Stimulated activated CD4-positive, alpha-beta T cell treated with anti-CD3 and anti-CD28 coated beads, Interleukin-15, amount 100 ng/mL, for 1 hour (primary cell): ENCODE data around the gene ABCA10.
"Not testable (repeated sequence)": the region's sequence is repeated elsewhere in the genome, so short reads cannot be mapped to it uniquely, and the experiment has no call there.

Experiments
- DNase-seq, 2 donors: peaks; one replicate each; pipeline ENCODE4 v3.0.0-alpha.2; 2020; ENCODE audit warnings: low read depth in 1 of 2, low spot score in 1 of 2

Gene ABCA10, protein sequence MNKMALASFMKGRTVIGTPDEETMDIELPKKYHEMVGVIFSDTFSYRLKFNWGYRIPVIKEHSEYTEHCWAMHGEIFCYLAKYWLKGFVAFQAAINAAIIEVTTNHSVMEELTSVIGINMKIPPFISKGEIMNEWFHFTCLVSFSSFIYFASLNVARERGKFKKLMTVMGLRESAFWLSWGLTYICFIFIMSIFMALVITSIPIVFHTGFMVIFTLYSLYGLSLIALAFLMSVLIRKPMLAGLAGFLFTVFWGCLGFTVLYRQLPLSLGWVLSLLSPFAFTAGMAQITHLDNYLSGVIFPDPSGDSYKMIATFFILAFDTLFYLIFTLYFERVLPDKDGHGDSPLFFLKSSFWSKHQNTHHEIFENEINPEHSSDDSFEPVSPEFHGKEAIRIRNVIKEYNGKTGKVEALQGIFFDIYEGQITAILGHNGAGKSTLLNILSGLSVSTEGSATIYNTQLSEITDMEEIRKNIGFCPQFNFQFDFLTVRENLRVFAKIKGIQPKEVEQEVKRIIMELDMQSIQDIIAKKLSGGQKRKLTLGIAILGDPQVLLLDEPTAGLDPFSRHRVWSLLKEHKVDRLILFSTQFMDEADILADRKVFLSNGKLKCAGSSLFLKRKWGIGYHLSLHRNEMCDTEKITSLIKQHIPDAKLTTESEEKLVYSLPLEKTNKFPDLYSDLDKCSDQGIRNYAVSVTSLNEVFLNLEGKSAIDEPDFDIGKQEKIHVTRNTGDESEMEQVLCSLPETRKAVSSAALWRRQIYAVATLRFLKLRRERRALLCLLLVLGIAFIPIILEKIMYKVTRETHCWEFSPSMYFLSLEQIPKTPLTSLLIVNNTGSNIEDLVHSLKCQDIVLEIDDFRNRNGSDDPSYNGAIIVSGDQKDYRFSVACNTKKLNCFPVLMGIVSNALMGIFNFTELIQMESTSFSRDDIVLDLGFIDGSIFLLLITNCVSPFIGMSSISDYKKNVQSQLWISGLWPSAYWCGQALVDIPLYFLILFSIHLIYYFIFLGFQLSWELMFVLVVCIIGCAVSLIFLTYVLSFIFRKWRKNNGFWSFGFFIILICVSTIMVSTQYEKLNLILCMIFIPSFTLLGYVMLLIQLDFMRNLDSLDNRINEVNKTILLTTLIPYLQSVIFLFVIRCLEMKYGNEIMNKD (N-terminal part only)

DNA sequence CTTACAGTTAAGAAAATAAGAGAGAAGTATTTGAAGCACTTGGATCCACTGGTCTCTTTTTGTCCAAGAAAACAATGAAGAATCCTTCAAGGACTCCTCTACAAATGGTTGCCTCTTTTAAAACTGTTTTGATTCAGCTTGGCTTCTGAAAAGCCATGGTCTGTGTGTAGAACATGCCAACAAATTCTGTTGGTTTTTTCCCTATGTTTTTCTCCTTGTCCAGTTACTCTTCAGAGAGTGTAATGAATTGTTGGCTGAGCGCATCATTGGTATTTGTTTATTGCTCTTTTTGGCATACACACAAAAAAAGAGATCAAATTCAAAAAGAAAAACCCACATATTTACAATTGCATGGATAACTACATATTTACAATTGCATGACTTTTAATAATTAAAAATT is at the start of gene ABCA10:
ABCA10 (minus strand) TSS at position 249 of the 400 bp plus-strand sequence. CDS start 3,466 bp downstream, outside the sequence.
- DNase-seq: no peak

DNA sequence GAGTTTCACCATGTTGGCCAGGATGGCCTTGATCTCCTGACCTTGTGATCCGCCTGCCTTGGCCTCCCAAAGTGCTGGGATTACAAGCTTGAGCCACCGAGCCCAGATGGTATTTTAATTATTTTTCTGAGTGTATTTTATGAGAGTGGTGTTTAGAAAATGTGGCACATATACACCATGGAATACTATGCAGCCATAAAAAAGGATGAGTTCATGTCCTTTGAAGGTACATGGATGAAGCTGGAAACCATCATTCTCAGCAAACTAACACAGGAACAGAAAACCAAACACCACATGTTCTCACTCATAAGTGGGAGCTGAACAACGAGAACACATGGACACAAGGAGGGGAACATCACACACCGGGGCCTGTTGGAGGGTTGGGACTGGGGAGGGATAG is 47.7 kb upstream of the ABCA10 start:
- not testable (repeated sequence) for DNase-seq

DNA sequence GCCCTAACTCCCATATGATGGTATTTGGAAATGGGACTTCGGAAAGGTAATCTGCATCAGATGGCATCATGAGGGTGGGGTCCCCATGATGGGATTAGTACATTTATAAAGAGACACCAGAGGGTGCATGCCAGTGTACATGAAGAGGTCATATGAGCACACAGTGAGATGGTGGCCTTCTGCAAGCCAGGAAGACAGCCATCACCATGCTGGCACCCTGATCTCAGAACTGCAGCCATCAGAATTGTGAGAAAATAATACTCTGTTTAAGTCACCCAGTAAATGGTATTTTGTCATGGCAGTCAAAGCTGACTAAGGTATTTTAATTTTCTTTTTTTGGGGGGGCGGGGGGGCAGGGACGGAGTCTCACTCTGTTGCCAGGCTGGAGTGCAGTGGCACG is 47.1 kb upstream of the ABCA10 start:
- no peak for DNase-seq

DNA sequence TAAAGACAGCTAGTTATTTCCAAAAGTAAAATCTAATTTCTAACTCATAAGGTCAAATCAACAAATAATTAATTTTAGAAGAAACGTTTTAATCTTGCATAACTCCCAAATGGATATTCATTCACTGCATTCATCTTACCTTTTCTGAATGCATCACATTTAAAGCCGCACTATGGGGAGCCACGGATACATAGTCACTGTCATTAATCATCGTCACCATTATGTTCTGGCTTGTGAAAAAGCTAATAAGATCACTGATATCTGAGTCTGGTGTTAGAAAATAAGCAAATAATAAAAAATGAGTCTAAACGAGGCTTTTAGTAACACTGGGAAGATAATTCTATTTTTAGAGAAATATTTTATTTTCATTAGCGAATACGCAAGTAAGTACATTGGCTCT is 42.4 kb upstream of the ABCA10 start:
- no peak for DNase-seq

DNA sequence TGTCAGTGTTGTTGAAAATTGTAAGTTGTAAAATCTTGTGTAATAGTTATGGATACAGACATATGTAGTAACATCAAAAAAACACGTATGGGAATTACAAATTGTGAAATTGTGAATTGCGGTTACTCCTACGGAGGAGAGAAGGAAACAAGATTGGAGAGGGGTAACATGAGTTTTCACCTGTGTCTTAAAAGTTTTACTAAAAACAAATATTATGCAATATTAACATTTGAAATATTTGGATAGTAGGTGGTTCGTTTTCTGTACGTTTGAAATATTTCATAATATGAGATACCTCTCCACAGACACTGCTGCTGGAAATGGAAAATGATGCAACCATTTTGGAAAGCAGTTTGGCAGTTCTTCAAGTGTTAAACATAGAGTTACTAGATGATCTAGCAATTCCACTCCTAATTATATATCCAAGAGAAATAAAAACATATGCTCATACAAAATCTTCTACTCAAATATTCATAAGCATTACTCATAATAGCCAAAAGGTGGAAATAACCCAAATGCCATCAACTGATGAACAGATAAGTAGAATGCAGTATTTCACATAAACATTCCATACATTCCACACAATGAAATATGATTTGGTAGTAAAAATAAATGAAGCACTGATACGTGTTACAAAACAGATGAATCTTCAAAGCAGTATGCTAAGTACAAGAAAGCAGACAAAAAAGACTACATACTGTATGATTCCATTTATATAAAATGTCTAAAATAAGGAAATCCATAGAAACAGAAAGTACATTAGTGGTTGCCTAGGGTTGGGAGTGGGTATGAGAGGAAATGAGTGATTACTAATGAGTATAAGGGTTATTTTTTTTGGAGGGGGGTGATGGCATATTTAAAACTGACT is 40.7 kb upstream of the ABCA10 start:
- DNase-seq: no peak

DNA sequence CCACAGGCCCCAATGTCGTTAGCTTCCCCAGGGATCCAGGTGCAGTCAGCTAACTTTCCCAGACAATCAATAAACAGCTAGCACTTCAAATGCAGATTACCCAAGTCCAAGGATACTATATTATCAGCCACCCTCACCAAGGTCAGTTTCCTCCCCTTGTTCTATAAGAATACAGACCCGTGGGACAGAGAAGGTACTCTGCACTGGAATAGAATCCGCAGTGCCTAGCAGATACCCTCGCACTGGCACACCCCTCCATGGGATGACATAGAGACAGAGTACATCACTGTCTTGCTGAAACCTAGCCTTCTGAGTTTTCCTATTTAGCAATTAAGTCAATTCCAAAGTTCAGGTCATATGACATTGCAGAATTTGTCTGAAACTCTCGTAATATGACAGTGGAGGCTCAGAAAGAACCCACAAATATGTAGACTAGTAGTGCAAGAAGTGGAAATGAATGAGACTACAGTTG is 40.0 kb upstream of the ABCA10 start:
- no peak for DNase-seq

DNA sequence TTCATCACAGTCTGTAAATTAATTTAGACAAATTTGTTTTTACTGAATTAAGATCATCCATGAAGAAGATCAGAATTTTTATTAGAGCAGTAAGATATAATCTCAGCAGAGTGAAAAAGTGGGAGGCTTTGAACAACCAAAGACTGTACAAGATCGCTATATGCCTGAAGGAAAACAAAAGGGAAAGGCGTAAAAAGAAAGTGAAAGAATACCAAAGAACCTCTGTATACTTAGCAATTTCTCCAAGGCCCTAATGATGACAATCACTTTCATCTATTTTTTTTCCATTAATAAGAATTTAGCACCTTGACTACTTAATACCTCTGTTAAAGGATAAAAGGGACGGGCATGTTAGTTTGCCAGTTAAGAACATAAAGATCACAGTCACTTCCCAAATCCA is 38.6 kb upstream of the ABCA10 start:
- no peak for DNase-seq

DNA sequence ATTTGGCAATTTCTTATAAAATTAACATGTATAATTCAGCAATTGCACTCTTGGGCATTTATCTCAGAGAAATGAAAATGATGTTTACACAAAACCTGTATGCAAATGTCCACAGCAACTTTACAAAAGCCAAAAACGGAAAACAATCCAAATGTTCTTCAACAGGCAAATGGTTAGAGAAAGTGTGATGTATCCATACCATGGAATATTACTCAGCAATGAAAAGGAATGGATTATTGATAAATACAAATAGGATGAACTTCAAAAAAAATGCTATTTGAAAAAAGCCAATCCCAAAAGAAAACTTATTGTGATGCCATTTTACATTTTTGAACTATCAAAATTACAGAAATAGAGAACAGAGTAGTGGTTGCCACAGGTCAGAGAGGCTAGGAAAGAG is 37.2 kb upstream of the ABCA10 start:
- no peak for DNase-seq

DNA sequence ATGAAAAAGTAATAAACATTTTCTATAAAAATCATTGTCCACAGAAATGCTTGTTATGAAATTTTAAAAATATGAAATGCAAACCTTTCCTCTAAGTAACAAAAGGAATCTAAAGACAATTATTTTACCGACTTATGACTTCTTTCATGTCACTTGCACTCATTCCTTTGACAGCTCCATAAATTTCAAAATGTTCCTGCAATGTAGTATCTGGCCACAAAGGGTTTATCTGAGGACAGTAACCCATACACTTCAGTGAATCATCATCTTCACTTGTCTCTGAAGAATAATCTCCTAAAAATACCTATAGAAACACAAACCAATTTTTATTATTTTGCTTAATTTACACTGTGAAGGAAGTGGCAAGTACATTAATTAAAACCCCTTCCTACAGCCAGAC is 25.6 kb upstream of the ABCA10 start:
- no peak for DNase-seq

DNA sequence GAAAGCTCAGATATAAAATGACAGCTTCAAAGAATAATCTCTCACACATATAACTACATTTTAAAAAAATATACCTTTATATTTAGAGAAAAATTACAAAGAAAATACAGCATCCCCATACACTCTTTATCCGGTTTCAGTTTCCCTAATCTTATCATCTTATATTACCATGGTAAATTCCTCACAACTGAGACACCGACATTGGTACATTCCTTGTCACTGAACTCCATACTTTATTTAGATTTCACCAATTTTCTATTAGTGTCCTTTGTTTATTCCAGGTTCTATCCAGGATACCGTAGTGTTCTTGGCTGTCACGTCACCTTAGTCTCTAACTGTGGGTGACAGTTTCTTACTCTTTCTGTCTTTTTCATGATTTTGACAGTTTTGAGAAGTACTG is 22.0 kb upstream of the ABCA10 start:
- DNase-seq: no peak

DNA sequence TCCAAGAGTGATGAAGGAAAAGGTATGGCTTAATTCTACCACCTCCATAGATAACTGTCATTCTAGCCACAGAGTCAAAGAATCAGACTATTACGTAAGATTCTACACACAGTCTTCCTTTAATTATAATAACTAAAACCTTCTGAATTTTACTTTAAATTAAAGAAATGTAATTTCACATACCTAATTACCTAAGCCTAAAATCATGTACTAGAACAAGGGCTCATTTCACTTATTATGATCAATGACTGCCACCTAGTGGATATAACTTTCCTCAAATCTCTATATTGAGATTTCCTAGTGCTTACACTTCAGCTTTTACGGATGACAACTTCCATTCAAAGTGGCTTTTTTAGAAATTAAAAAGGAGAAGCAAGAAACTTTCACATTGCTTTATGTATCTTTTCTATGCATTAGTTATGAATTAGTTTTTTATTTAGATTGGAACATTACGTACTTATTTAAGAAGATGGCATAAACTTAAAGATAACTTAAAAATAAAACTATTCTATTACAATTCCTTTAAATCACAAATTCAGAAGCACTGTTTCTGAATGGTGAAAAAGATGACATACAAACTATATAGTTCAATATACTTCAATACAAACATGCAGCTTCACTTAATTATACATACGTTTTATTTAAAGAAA is 18.2 kb upstream of the ABCA10 start:
- DNase-seq: no peak

DNA sequence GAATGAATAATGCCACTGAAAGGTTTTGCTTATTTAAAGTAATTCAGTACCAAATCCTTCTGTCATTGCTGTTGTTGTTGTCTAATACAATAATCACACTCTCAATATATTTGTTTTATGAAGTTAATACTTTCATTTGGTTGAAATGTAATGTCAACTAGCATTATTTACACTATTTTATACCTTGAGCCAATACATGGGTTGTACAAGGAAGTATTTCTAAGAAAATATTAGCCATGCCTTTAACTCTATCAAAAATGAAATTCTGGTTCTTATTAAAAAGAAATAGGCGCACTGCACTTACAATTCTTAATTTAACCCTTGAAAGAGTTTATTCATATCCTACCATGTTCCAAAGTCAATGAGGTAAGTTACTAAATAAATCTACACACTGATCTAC is 17.6 kb upstream of the ABCA10 start:
- no peak for DNase-seq

DNA sequence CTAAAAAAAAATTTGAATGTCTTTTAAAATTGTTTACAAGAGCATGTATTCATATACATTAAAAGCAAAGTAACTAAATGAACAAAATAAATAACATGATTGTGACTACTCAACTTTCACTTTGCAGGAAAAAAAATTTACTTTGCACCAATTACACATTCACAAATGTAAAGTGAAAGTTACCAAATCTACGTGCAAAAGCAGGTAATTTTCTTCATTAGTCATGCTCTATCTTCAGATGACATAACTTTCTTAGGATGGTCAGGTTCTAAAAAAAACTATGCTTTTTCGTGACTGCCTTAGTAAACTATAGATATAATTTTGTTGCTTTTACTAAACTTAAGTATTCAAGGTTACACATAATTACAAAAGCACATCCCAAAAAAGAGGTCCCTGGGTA is 17.0 kb upstream of the ABCA10 start:
- DNase-seq: no peak

DNA sequence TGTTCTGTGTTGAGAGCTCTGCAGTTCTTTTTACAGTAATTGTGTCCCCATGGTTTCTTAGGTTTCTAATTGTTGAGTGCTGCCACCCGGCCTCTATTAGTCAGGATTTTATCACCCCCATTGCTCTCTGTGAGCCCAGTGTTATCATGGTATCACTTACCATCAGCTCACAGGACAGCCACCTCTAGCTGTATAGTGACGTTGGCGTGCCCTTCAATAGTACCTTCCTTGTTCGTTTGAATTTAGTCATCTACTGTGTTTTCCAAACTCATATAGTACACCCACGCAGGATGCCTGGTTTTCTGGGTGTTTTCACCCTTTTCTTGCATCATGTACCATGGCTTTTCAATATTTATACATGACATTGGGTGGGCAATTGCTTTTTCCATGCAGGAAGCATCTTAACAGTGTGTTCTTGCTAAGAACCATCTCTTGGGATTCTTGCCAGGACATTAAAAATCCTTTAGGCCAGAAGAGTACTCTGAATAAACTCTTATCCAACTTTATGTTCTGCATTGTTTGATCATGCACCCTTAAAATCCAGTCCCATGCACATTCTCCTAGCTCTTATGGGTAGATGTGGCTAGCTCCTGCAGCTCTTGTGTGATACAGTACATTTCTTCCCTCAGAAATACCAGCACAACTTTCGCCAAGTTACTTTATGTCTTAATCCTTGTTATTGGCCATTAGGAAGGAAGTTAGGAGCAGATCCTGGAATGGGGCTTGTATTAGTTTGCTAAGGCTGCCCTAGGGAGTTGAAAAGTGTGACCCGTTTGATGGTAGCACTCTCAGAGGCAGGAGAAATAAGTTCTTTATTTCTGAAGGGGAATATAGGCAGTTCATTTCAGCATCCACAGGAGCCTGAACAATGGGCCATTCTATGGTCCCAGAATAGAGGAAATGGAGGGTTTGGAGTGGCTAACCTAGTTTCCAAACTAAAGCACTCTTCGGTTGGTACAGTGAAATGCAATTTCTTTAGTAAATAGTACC is 11.3 kb upstream of the ABCA10 start:
- DNase-seq: no peak

DNA sequence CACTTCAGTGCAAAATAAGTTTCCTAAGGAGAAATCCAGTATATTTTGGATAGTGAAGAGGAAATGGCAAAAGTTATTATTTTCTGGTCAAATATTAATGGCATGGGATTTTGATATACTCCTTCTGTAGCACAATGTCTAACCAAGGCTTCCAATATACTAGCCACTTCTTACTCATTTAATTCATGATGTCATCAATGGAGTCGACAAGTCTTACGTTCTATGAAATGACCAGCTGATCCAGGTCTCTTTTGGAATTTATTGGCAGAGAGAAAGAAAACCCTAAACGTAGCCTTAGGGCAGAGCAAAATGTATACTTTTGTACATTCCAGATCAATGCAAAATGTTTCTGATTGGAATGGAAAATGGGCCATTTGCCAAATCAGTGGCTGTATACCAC is 8.3 kb upstream of the ABCA10 start:
- no peak for DNase-seq

DNA sequence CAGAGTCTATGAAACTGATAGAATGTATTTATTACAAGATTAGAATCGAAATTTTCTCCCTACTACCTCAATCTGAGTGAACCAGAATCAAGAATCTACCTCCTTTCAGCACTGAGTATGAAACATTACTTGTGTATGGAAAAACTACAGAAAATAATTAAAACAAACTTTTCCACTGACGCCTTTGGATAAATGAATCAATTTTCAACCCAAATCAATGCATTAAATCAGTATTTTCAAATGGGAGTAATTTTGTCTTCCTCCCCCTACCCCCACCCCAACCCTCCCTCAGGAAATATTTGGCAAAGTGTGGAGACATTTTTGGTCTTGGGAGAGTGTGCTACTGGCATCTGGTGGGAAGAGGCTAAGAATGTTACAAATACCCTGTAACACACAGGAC is 7.8 kb upstream of the ABCA10 start:
- DNase-seq: no peak

DNA sequence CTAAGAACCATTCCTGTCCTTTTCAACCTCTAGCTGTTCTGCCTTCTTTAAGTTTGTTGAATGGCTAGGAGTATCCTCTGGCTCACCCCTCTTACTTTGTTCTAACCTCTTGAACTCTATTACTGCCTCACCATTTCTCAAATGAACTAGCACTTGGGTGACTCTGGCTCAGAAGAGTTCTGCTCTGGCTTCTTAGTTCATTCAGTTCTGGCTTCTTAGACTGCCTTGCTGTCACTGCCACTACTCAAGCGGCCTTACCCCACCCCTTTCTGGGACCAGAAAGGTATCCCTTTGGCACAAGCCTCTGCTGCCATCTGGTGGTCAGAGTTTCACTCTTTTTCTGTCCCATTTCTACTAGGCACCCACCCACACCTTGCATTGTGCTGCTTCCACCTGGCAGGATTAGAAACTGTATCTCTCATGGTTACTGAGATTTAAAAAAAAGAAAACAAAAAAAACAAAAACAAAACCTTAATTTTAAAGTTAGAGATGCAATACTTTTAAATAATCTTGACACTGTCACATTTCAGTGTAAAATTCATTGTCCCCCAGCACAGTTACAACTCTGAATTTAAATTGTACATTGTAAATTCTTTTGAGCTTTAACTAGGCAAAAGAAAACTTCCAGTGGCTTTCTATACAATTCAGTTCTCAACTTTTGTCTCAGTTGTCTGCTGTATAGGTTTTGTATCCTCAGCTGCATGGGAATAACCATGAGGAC is 6.9 kb upstream of the ABCA10 start:
- DNase-seq: peak in 1 of 2 donors; percentile 12

DNA sequence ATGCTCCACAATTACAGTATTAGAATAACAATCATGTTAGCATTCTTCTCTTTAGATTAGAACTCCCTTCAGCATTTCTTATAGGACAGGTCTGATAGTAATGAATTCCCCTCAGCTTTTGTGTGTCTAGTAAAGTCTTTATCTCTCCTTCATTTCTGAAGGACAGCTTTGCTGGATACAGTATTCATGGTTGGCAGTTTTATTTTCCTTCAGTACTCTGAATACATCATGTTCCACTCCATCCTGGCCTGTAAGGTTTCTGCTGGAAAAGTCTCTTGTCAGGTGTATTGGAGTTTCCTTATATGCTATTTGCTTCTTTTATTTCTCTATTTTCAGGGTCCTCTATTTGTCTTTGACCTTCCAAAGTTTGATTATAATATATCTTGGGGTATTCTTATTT is 4.0 kb upstream of the ABCA10 start:
- DNase-seq: no peak
